ENCODE results near the gene COG4. TPM values are rescaled to one million over a fixed set of nuclear protein-coding genes. Genes with fewer than 3 reads are reported as not detected.
"Not testable (repeated sequence)": the region's sequence is repeated elsewhere in the genome, so short reads cannot be mapped to it uniquely, and the experiment has no call there.

COG4 gene
- total RNA-seq, 1 donor, result 49.0 TPM

GRCh38 chr16:70463235-70463634 lies 60.1 kb downstream of the COG4 start:
- DNase-seq (ENCODE audit: low read depth in 2 of 3, low spot score in 2 of 3), result no peak

DNA sequence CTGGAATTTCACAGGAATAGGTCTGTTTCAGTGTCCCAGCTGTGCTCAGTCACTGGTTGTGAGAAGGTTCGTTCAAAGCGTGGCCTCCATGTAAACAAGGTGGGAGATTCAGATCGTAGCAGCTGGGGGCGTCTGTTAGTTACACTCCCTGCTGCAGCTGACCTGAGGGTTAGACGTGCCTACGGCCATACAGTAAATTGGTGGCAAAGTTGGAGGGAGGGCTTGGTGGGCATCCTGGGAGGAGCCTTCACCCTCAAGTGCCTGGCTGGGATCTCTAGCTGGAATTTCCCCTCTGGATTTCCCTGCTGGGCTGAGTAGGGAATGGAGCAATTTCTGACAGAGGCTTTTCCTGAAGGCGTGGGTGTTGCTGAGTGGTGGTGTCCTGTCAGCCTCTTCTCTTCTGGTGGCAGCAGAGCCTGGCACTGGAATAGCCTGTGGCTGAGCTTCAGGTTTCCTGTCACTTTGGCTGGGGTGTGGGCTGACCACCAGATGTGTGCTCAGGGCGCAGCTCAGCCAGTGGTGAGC lies 62.6 kb downstream of the COG4 start:
- no peak for DNase-seq (ENCODE audit: low read depth in 2 of 3, low spot score in 2 of 3)

GRCh38 chr16:70457446-70458166 lies 65.7 kb downstream of the COG4 start:
- no peak for DNase-seq (ENCODE audit: low read depth in 2 of 3, low spot score in 2 of 3)

- no peak for DNase-seq (ENCODE audit: low read depth in 2 of 3, low spot score in 2 of 3)
Measured at GRCh38 chr16:70455910-70456309, 67.4 kb downstream of the COG4 start.

GRCh38 chr16:70454222-70455034 lies 68.9 kb downstream of the COG4 start, which contains the start of gene FCSK:
Gene FCSK (plus strand): TSS chr16:70454595. CDS start chr16:70463191, 8,596 bp downstream.
- DNase-seq (ENCODE audit: low read depth in 2 of 3, low spot score in 2 of 3), result peak; percentile 61 to 80 (median 79)

DNA sequence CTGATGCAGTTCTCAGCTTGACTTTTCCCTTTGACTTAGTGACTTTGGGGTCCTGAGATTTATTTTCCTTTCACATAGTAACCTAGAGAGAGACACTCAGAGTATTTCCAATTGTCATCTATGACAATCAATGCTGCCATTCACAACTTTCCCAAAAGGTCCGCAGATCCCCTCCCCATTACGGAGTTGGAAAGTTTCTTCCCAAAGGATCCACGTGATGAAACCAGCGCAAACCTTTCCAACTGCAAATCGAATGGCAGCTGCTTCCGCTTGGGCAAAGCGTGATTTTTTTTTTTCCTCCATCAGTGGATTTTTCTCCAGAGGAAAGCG lies 69.5 kb downstream of the COG4 start:
- no peak for DNase-seq (ENCODE audit: low read depth in 2 of 3, low spot score in 2 of 3)

DNA sequence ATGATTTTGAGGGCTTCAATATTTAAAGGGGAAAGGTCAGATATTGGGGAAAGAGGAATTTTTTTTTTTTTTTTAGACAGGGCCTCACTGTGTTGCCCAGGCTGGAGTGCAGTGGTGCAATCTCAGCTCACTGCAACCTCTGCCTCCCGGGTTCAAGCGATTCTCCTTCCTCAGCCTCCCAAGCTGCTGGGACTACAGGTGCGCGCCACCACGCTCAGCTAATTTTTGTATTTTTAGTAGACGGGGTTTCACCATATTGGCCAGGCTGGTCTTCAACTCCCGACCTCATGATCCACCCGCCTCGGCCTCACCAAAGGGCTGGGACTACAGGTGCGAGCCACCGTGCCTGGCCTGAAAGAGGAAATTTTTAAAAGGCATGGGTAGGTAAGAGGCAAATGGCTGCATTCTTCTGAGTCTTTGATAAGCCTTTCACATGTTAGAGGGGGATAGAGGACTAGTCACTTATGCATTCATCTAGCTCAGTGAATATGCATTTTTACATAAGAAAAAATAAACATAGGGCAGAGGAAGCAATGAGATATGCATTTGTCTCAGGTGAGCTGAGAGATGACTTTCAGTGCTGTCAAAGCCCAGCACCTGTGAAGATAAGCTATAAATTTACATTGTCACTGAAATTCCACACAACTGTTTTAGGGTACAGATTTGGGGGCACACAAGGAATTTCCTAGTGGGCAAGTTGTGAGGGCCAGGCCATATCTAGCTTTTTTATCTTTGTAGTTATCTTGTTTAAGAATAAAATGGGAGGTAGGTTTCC lies 70.0 kb downstream of the COG4 start:
- DNase-seq (ENCODE audit: low read depth in 2 of 3, low spot score in 2 of 3), result no peak

DNA sequence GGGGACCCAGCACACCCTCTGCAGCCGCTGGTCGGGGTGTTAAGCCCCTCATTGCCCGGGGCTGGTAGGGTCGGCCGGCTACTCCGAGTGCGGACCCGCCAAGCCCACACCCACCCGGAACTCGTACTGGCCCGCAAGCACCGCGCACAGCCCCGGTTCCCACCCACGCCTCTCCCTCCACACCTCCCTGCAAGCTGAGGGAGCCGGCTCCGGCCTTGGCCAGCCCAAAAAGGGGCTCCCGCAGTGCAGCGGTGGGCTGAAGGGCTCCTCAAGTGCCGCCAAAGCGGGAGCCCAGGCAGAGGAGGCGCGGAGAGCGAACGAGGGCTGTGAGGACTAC lies 72.4 kb downstream of the COG4 start:
- not testable (repeated sequence) for DNase-seq (ENCODE audit: low read depth in 2 of 3, low spot score in 2 of 3)

- not testable (repeated sequence) for DNase-seq (ENCODE audit: low read depth in 2 of 3, low spot score in 2 of 3)
Measured at GRCh38 chr16:70450142-70451003, 73.0 kb downstream of the COG4 start.

DNA sequence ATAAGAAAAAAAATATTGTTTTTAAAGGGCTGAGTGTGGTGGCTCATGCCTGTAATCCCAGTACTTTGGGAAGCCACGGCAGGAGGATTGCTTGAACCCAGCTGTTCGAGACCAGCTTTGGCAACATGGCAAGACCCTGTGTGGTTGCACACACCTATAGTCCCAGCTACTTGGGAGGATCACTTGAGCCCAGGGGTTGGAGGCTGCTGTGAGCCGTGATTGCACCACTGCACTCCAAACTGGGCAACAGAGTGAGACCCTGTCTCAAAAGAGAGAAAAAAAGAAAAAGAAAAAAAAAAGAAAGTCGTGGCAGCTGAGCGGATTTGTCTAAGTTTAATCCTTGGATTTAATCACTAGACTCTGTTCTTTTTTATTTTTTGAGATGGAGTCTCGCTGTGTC lies 75.3 kb downstream of the COG4 start:
- DNase-seq (ENCODE audit: low read depth in 2 of 3, low spot score in 2 of 3), result no peak

GRCh38 chr16:70444249-70445063 lies 78.9 kb downstream of the COG4 start:
- DNase-seq (ENCODE audit: low read depth in 2 of 3, low spot score in 2 of 3), result no peak

- no peak for DNase-seq (ENCODE audit: low read depth in 2 of 3, low spot score in 2 of 3)
Measured at GRCh38 chr16:70442344-70442743, 81.0 kb downstream of the COG4 start.

DNA sequence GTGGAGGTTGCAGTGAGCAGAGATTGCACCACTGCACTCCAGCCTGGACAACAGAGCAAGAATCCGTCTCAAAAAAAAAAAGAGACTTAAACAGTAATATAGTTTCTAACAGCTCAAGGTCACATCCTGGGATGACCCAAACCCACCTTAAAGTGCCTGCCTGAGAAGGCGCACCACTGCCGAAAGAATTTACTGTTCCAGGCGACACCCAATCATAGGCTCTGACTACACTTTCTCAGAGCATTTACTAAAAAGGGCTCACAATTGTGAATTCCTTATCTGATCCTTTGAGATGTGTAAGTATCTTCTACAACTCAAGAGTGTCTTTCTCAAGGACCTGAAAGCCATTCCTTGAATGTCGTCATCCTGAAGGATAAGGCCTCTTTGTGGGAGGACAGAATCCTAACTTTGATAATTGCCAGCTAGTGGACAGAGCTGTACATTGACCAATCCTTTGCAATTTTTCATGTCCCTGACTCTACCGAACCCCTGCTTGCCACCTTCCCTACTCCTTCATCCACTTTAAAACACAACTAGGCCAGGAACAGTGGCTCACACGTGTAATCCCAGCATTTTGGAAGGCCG lies 81.9 kb downstream of the COG4 start:
- no peak for DNase-seq (ENCODE audit: low read depth in 2 of 3, low spot score in 2 of 3)

GRCh38 chr16:70440009-70440692 lies 83.2 kb downstream of the COG4 start:
- DNase-seq (ENCODE audit: low read depth in 2 of 3, low spot score in 2 of 3), result no peak

DNA sequence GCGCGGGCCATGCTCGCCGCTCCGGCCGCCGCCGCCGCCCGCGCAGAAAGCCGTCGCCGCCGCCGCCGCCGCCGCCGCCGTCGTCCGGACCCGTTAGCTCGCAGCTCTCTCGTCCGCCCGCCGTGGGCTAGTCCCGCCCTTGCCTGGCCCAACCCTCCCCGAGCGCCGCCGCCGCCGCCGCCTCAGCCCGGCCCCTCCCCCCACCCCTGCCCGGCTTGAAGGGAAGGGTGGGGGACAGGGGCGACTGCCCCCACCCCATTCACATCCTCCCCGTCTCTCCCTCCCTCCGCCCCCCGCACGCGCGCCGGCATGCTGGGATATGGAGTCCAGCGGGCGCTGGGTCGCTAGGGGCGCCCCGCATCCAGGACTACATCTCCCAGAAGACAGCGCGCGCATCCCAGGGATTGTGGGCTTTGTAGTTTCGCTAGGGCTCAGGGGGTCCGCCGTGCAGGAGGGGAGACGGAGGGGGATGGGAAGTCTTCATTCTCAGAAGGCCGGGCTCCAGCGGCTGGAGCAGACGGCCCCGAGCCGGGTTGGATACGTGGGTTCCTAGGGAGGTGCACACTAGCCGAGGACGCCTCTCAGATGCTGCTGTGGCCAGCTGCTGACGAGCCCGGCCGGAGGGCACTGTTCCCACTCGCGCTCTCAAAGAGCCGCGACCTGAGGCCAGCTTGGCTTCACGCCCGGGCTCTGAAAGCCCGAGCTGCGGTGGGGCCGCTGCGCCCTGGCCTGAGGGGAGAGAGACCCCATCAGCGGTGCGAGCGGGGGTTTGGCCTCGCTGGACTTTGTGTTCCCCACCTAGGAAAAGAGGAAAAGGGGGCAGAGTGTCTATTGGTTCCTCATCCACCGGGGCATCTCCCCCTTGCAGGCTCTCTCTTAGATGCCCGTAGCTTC lies 84.1 kb downstream of the COG4 start, which contains the start of gene ST3GAL2:
TSS of gene ST3GAL2 (minus strand) at position 132 of the 894 bp plus-strand sequence. CDS start 40,570 bp downstream, outside the sequence.
- DNase-seq (ENCODE audit: low read depth in 2 of 3, low spot score in 2 of 3), result peak; percentile 82 to 96 (median 94)

- no peak for DNase-seq (ENCODE audit: low read depth in 2 of 3, low spot score in 2 of 3)
Measured at GRCh38 chr16:70438585-70438968, 84.8 kb downstream of the COG4 start.
